Measurements from ENCODE around the gene MAP1S.

MAP1S gene

DNA sequence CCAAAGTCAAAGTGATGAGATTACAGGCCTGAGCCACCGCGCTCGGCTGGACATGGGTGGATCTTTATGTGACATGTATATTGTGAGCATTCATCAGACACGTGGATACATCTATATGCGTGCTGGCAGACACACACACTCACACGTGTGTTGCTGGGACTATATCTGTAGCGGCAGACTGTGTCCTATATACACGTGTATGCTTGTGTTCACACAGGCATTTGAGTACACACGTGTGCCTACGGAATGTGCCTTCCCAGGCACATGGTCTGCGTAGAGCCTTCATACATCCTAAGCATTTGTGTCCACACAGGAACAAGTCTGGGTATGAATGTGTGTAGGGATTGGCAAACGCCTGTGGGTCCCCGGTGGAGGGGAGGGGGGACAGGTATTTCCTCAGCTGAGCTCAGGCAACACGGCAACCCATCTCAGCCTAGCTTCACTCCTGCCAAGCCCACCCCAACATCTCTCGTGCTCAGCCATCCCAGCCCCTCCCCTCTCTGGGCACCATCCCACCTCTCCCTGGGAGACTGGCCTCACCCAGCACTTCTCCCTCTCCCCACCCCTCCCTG, 33.7 kb upstream of the MAP1S start:
- H3K4me1 ChIP-seq (ENCODE audit: low read length): peaks cover 3% of the 10 kb centered on the region; the same call in 1 of the 2 replicates
- no peaks in the 10 kb centered on the region for H3K9me3 ChIP-seq (ENCODE audit: insufficient read depth, low read length)
- H3K79me2 ChIP-seq (ENCODE audit: low read length): no peaks in the 10 kb centered on the region
- H3K36me3 ChIP-seq (replicated peaks; ENCODE audit: low read depth, low read length): no peaks in the 10 kb centered on the region
- H2AFZ ChIP-seq (ENCODE audit: low read depth, low read length): no peak overlapping the region
- no peaks in the 10 kb centered on the region for H4K20me1 ChIP-seq (ENCODE audit: insufficient read depth, low read length)
- H3K4me3 ChIP-seq (ENCODE audit: low read length): no peak overlapping the region
- no peak overlapping the region for H3K4me2 ChIP-seq (ENCODE audit: low read length)
- TF ChIP-seq EZH2phosphoT487 (IDR thresholded peaks at IDR 0.05; ENCODE audit: low read depth): no peak
- TF ChIP-seq, protein P1, sequence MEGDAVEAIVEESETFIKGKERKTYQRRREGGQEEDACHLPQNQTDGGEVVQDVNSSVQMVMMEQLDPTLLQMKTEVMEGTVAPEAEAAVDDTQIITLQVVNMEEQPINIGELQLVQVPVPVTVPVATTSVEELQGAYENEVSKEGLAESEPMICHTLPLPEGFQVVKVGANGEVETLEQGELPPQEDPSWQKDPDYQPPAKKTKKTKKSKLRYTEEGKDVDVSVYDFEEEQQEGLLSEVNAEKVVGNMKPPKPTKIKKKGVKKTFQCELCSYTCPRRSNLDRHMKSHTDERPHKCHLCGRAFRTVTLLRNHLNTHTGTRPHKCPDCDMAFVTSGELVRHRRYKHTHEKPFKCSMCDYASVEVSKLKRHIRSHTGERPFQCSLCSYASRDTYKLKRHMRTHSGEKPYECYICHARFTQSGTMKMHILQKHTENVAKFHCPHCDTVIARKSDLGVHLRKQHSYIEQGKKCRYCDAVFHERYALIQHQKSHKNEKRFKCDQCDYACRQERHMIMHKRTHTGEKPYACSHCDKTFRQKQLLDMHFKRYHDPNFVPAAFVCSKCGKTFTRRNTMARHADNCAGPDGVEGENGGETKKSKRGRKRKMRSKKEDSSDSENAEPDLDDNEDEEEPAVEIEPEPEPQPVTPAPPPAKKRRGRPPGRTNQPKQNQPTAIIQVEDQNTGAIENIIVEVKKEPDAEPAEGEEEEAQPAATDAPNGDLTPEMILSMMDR (IDR thresholded peaks at IDR 0.05; ENCODE audit: low read depth, low read length): no peak
- H3K27me3 ChIP-seq (ENCODE audit: low read depth, low read length): peaks cover 35% of the 10 kb centered on the region
- no peak overlapping the region for H3K9ac ChIP-seq (ENCODE audit: low read length)
- H3K27ac ChIP-seq (ENCODE audit: low read length): no peak overlapping the region

DNA sequence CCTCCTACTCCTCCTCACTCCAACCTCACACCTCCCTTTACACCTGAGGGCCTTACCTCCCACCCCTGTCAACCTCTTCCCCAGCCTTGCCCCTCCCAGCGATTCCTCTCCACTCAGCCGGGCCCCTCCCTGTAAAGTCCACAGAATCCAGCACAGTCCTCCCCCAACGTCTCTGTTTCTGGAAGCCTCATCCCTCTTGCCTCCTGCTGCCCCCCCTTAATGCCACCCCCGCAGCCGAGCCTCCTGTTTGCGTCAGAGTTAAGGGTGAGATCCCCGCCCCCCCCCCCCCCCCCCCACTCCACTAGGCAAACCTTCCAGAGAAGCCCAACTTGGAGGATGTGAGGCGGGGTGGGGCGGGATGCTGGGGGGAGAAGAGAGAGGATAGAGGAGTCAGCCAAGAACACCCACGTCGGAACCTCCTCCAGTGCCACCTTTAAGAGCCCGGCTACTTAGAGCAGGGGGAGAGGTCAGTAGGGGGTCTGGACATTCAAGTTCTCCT, 33.2 kb upstream of the MAP1S start:
- TF ChIP-seq, protein P1 (IDR thresholded peaks at IDR 0.05; ENCODE audit: low read depth, low read length): no peak
- no peak for TF ChIP-seq EZH2phosphoT487 (IDR thresholded peaks at IDR 0.05; ENCODE audit: low read depth)
- Histone ChIP-seq H3K9ac (ENCODE audit: low read length) (no peak overlapping the region; the same call in 1 of the 2 replicates), H3K9me3 (ENCODE audit: insufficient read depth, low read length) (no peaks in the 10 kb centered on the region), H3K4me1 (ENCODE audit: low read length) (peaks cover 3% of the 10 kb centered on the region; the same call in 1 of the 2 replicates), H3K36me3 (replicated peaks; ENCODE audit: low read depth, low read length) (no peaks in the 10 kb centered on the region), H2AFZ (ENCODE audit: low read depth, low read length) (no peak overlapping the region), H3K27ac (ENCODE audit: low read length) (no peak overlapping the region), H3K27me3 (ENCODE audit: low read depth, low read length) (peaks cover 35% of the 10 kb centered on the region), H3K4me2 (ENCODE audit: low read length) (peak overlapping the region; percentile 70), H3K4me3 (ENCODE audit: low read length) (peak overlapping the region; percentile 66), H4K20me1 (ENCODE audit: insufficient read depth, low read length) (no peaks in the 10 kb centered on the region), H3K79me2 (ENCODE audit: low read length) (no peaks in the 10 kb centered on the region)

DNA sequence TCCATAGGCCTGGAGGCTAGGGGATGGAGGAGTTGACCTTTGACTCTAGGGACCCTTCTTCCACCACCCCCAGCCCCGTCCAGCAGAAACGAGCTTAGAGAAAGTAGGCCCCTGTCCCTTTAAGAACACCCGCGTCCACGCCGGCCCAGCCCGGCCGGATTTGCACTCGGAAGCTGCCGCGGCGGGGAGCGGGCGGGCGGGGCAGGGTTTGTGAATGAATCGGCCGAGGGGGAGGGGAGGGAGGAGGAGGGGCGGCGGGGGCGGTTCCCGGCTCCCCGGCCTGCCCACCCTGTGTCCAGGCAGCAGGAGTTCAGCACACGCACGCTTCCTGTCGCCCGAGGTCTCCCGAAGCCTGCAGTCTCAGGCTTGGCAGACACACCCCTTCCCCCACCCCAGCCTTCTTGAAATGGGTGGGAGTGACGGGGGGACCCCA, 32.7 kb upstream of the MAP1S start:
- H2AFZ ChIP-seq (ENCODE audit: low read depth, low read length): no peak overlapping the region
- H3K4me1 ChIP-seq (ENCODE audit: low read length): peaks cover 3% of the 10 kb centered on the region; the same call in 1 of the 2 replicates
- peak overlapping the region; percentile 66 for H3K4me3 ChIP-seq (ENCODE audit: low read length)
- no peaks in the 10 kb centered on the region for H3K9me3 ChIP-seq (ENCODE audit: insufficient read depth, low read length)
- H3K9ac ChIP-seq (ENCODE audit: low read length): no peak overlapping the region; the same call in 1 of the 2 replicates
- no peaks in the 10 kb centered on the region for H3K79me2 ChIP-seq (ENCODE audit: low read length)
- H3K27ac ChIP-seq (ENCODE audit: low read length): no peak overlapping the region
- H3K36me3 ChIP-seq (replicated peaks; ENCODE audit: low read depth, low read length): no peaks in the 10 kb centered on the region
- H3K27me3 ChIP-seq (ENCODE audit: low read depth, low read length): peaks cover 35% of the 10 kb centered on the region
- no peaks in the 10 kb centered on the region for H4K20me1 ChIP-seq (ENCODE audit: insufficient read depth, low read length)
- TF ChIP-seq, protein P1 (IDR thresholded peaks at IDR 0.05; ENCODE audit: low read depth, low read length): no peak
- TF ChIP-seq EZH2phosphoT487 (IDR thresholded peaks at IDR 0.05; ENCODE audit: low read depth): no peak
- peak overlapping the region; percentile 70 for H3K4me2 ChIP-seq (ENCODE audit: low read length)

DNA sequence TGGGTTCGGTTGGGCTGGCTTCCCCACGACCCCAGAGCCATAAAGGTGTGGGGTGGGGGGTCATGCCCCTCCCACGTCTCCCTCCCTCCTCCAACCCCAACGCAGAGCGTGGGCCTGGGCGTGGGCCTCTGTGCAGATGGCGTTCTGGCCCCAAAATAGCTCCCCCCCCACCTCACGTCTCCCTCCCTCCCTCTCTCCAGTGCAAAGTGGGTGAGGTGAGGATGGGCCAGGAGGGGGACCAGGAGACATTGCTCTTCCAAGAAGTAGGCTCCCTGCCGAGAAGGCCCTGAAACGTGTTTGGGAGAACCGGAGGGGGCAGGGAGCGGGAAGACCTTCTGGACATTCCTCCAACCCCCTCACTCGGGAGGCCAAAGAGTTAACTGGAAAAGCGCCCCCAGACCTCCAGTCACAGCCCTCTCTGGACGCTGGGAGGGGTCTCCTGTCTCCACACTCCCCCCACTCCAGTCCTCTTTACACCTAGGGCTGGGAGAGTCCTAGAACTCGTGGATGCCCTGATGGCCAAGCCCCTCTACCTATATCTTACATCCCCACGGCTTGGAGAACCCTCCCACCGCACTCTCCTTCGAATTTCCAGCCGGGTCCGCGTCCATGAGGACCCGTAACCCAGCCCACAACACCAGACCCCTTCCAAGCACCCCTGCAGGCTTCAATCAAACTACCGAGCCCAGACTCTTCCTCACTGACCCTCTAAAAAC, 32.0 kb upstream of the MAP1S start:
- Histone ChIP-seq H3K9ac (ENCODE audit: low read length) (no peak overlapping the region), H3K36me3 (replicated peaks; ENCODE audit: low read depth, low read length) (no peaks in the 10 kb centered on the region), H3K4me2 (ENCODE audit: low read length) (peak overlapping the region; percentile 70; the same call in 1 of the 2 replicates), H2AFZ (ENCODE audit: low read depth, low read length) (no peak overlapping the region), H4K20me1 (ENCODE audit: insufficient read depth, low read length) (no peaks in the 10 kb centered on the region), H3K4me1 (ENCODE audit: low read length) (peaks cover 3% of the 10 kb centered on the region; the same call in 1 of the 2 replicates), H3K27me3 (ENCODE audit: low read depth, low read length) (peaks cover 35% of the 10 kb centered on the region), H3K79me2 (ENCODE audit: low read length) (no peaks in the 10 kb centered on the region), H3K27ac (ENCODE audit: low read length) (no peak overlapping the region), H3K9me3 (ENCODE audit: insufficient read depth, low read length) (no peaks in the 10 kb centered on the region), H3K4me3 (ENCODE audit: low read length) (peak overlapping the region; percentile 66; the same call in 1 of the 2 replicates)
- TF ChIP-seq EZH2phosphoT487 (IDR thresholded peaks at IDR 0.05; ENCODE audit: low read depth): no peak
- TF ChIP-seq, protein P1 (IDR thresholded peaks at IDR 0.05; ENCODE audit: low read depth, low read length): no peak
